Measurements from ENCODE around the gene LYRM2.

Gene LYRM2

GRCh38 chr6:89638320-89639195, at the start of gene LYRM2:
LYRM2 (minus strand) TSS chr6:89638747; CDS start chr6:89638716, 31 bp downstream.
- peak; percentile 89 to 92 for DNase-seq (ENCODE audit: low read depth in 2 of 2)

- no peak for DNase-seq (ENCODE audit: low read depth in 2 of 2)
Observed at GRCh38 chr6:89688328-89688727, 49.8 kb upstream of the LYRM2 start.

- no peak for DNase-seq (ENCODE audit: low read depth in 2 of 2)
Observed at GRCh38 chr6:89685311-89685710, 46.8 kb upstream of the LYRM2 start.

- DNase-seq (ENCODE audit: low read depth in 2 of 2) = no peak
Observed at GRCh38 chr6:89682991-89683390, 44.4 kb upstream of the LYRM2 start.

GRCh38 chr6:89681983-89682564, 43.5 kb upstream of the LYRM2 start:
- DNase-seq (ENCODE audit: low read depth in 2 of 2) = no peak

GRCh38 chr6:89680551-89680950, 42.0 kb upstream of the LYRM2 start:
- no peak for DNase-seq (ENCODE audit: low read depth in 2 of 2)

- DNase-seq (ENCODE audit: low read depth in 2 of 2) = no peak
Observed at GRCh38 chr6:89680150-89680549, 41.6 kb upstream of the LYRM2 start.

- no peak for DNase-seq (ENCODE audit: low read depth in 2 of 2)
Observed at GRCh38 chr6:89679215-89680120, 40.9 kb upstream of the LYRM2 start.

- DNase-seq (ENCODE audit: low read depth in 2 of 2) = no peak
Observed at GRCh38 chr6:89678531-89678930, 40.0 kb upstream of the LYRM2 start.

GRCh38 chr6:89675949-89676748, 37.6 kb upstream of the LYRM2 start:
- DNase-seq (ENCODE audit: low read depth in 2 of 2) = no peak

GRCh38 chr6:89670935-89671565, 32.5 kb upstream of the LYRM2 start:
- no peak for DNase-seq (ENCODE audit: low read depth in 2 of 2)

GRCh38 chr6:89669002-89669401, 30.5 kb upstream of the LYRM2 start:
- DNase-seq (ENCODE audit: low read depth in 2 of 2) = no peak

GRCh38 chr6:89667872-89668556, 29.5 kb upstream of the LYRM2 start:
- DNase-seq (ENCODE audit: low read depth in 2 of 2) = no peak

- DNase-seq (ENCODE audit: low read depth in 2 of 2) = no peak
Observed at GRCh38 chr6:89662659-89663223, 24.2 kb upstream of the LYRM2 start.

- DNase-seq (ENCODE audit: low read depth in 2 of 2) = no peak
Observed at GRCh38 chr6:89661559-89661958, 23.0 kb upstream of the LYRM2 start.

GRCh38 chr6:89660981-89661380, 22.4 kb upstream of the LYRM2 start:
- DNase-seq (ENCODE audit: low read depth in 2 of 2) = no peak

- no peak for DNase-seq (ENCODE audit: low read depth in 2 of 2)
Observed at GRCh38 chr6:89657445-89658158, 19.1 kb upstream of the LYRM2 start.

- DNase-seq (ENCODE audit: low read depth in 2 of 2) = no peak
Observed at GRCh38 chr6:89655122-89655521, 16.6 kb upstream of the LYRM2 start.

- DNase-seq (ENCODE audit: low read depth in 2 of 2) = no peak
Observed at GRCh38 chr6:89650579-89650978, 12.0 kb upstream of the LYRM2 start.
